NB4 (cell line): ENCODE results near the gene ETV7.

Source experiments
- MYC ChIP-seq: IDR thresholded peaks from 2 replicates; pipeline ENCODE4 v1.6.1; 2011; ENCODE audit warnings: low read depth, low read length
- TF ChIP-seq, protein P1 (sequence below): IDR thresholded peaks from one replicate; pipeline ENCODE4 v1.5.1; 2012; ENCODE audit warnings: low read depth, low read length
- TF ChIP-seq, protein P2 (sequence below): IDR thresholded peaks from 2 replicates; pipeline ENCODE4 v1.6.1; 2011; ENCODE audit warnings: low read depth, low read length

DNA sequence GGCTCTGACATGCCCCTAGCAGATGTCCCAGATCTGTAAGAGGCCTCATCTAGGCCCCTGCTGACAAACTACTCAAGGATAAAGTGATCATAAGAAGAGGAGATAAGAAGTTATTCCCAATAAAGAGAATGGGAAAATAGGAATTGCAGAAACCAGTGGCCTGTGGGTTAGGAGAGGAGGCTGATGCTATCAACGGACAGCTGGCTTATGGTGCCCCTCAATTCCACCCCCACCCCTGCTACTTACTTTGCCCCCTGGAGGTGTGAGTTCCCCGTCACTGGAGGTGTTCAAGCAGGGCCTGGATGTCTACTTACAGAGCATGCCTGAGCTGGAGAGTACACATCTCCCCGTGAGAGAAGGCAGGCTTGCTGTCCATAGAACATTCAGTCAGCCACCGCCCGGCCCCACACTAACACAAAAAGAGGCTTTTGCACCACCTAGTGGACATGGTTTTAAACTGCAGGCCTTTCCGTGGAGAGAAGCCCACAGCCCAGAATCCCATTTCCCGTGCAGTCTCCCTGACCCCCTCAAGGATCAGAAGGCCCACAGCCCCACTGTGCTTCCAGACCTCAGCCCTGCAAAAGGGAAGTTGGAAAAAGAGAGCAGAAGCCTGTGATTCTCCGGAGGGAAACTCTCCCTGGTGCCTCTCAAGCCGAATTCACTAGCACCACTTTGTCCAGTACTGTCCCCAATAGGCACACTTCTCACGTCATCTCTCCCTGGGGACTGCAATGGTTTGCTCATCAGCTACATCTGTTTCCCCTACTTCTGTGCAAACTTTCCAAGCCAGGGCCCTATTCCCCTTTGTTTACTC is 27.0 kb downstream of the ETV7 start:
- TF ChIP-seq MYC: no peak
- TF ChIP-seq, protein P1, sequence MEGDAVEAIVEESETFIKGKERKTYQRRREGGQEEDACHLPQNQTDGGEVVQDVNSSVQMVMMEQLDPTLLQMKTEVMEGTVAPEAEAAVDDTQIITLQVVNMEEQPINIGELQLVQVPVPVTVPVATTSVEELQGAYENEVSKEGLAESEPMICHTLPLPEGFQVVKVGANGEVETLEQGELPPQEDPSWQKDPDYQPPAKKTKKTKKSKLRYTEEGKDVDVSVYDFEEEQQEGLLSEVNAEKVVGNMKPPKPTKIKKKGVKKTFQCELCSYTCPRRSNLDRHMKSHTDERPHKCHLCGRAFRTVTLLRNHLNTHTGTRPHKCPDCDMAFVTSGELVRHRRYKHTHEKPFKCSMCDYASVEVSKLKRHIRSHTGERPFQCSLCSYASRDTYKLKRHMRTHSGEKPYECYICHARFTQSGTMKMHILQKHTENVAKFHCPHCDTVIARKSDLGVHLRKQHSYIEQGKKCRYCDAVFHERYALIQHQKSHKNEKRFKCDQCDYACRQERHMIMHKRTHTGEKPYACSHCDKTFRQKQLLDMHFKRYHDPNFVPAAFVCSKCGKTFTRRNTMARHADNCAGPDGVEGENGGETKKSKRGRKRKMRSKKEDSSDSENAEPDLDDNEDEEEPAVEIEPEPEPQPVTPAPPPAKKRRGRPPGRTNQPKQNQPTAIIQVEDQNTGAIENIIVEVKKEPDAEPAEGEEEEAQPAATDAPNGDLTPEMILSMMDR: peak; percentile 80
- TF ChIP-seq, protein P2, sequence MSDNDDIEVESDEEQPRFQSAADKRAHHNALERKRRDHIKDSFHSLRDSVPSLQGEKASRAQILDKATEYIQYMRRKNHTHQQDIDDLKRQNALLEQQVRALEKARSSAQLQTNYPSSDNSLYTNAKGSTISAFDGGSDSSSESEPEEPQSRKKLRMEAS: no peak
